ENCODE results near the gene OR2D3. TPM values are rescaled to one million over a fixed set of nuclear protein-coding genes. Genes with fewer than 3 reads are reported as not detected.
"Not testable (repeated sequence)": the region's sequence is repeated elsewhere in the genome, so short reads cannot be mapped to it uniquely, and the experiment has no call there.

Gene OR2D3
- total RNA-seq, 1 donor from 2014 or later = not detected

DNA sequence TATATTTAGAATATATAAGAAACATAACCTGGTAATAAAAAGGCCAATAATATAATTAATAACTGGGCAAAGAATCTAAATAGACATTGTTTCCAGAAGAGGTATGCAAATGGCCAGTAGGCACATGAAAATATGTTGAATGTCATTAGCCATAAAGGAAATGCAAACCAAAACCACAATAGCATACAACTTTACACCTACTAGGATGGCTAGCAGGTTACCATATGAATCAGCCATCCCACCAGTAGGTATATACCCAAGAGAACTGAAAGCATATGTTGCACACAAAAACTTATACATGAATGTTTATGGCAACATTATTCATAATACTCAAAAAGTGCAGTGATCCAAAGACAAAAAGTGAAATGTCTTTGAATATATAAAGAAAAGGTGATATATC is 25.8 kb upstream of the OR2D3 start:
- intact Hi-C loops (cut with micrococcal nuclease) = no loop called here
- no peak for ATAC-seq (ENCODE audit: low read depth)
- no peak for TF ChIP-seq CTCF (IDR thresholded peaks at IDR 0.05)
- CTCF ChIA-PET = no interaction called here
- H3K4me1 Mint-ChIP-seq = no peaks in the 10 kb centered on the region
- DNase-seq = no peak
- H3K4me3 Mint-ChIP-seq = no peak overlapping the region
- H3K36me3 Mint-ChIP-seq (ENCODE audit: low read depth) = no peaks in the 10 kb centered on the region
- H3K27ac Mint-ChIP-seq = no peak overlapping the region
- H3K27me3 Mint-ChIP-seq = peaks cover 3% of the 10 kb centered on the region
- POLR2A ChIA-PET = no interaction called here
- no peaks in the 10 kb centered on the region for H3K9me3 Mint-ChIP-seq

- Mint-ChIP-seq H3K27ac (no peak overlapping the region), H3K36me3 (ENCODE audit: low read depth) (no peaks in the 10 kb centered on the region), H3K4me3 (no peak overlapping the region), H3K4me1 (no peaks in the 10 kb centered on the region), H3K27me3 (no peaks in the 10 kb centered on the region), H3K9me3 (no peaks in the 10 kb centered on the region)
- no peak for DNase-seq
- no peak for ATAC-seq (ENCODE audit: low read depth)
- ChIA-PET POLR2A (no interaction called here), CTCF (no interaction called here)
- TF ChIP-seq CTCF (IDR thresholded peaks at IDR 0.05) = no peak
- intact Hi-C loops (cut with micrococcal nuclease) = no loop called here
These were observed 21.9 kb upstream of the OR2D3 start for GRCh38 chr11:6898911-6899310.

DNA sequence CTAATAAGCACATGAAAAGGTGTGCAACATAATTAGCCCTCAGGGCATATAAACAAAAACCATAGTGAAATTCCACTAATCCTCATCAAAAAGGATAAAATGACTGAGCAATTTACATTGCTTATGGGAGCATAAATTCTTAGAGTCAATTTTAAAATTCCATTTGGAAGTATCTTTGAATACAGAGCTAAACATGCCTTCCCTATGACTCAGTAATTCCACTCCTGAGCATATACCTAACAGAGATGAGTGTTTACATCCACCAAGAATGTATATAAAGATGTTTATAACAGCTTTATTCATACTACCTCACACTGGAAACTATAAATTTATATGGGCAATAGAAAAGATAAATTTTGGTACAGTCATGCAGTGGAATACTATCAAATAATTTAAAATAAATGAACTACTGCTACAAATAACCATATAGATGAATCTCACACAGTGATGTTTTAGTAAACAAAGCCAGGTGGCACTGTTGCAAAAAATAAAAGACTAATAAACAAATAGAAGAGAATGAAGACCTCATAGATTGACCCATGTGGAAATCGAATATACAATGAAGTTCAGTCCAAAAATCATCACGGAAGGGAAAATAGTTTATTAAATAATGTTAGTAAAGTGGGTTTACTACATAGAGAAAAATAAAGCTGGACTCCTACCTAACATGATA is 20.3 kb upstream of the OR2D3 start:
- intact Hi-C loops (cut with micrococcal nuclease) = no loop called here
- Mint-ChIP-seq H3K4me3 (no peak overlapping the region), H3K4me1 (no peaks in the 10 kb centered on the region), H3K27me3 (no peaks in the 10 kb centered on the region), H3K27ac (no peak overlapping the region), H3K36me3 (ENCODE audit: low read depth) (no peaks in the 10 kb centered on the region), H3K9me3 (no peaks in the 10 kb centered on the region)
- ChIA-PET POLR2A (no interaction called here), CTCF (no interaction called here)
- DNase-seq = no peak
- TF ChIP-seq CTCF (IDR thresholded peaks at IDR 0.05) = no peak
- ATAC-seq (ENCODE audit: low read depth) = no peak

DNA sequence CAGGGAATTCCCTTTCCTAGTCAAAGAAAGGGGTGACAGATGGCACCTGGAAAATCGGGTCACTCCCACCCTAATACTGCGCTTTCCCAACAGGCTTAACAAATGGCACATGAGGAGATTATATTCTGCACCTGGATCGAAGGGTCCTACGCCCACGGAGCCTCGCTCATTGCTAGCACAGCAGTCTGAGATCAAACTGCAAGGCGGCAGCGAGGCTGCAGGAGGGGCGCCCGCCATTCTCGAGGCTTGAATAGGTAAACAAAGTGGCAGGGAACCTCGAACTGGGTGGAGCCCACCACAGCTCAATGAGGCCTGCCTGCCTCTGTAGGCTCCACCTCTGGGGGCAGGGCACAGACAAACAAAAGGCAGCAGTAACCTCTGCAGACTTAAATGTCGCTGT is 16.0 kb upstream of the OR2D3 start:
- DNase-seq; H3K36me3 Mint-ChIP-seq (ENCODE audit: low read depth); H3K9me3 Mint-ChIP-seq; ATAC-seq (ENCODE audit: low read depth); POLR2A ChIA-PET; H3K4me3 Mint-ChIP-seq; intact Hi-C loops (cut with micrococcal nuclease); CTCF ChIA-PET; H3K27me3 Mint-ChIP-seq; H3K27ac Mint-ChIP-seq; H3K4me1 Mint-ChIP-seq: not testable (repeated sequence)

DNA sequence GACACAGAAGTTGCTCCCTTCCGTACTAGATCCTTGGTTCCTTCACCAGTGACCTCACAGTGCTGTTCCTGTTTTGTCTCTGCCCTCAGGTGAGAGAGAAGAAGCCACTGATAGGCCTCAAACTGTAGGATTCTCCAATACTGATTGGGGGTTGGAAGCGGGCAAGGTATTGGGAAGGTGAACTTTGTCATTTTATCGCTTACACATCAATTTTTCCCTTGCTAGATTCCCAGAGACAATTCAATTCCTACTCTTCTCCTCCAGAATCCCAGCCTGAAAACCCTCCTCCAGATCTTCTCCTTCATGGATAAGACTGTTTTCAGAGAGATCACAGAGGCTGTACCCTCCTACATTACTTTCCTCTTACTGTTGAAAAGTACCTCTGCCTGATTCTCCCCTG is 9.4 kb upstream of the OR2D3 start:
- Mint-ChIP-seq H3K4me3 (no peak overlapping the region), H3K9me3 (no peaks in the 10 kb centered on the region), H3K36me3 (ENCODE audit: low read depth) (no peaks in the 10 kb centered on the region), H3K4me1 (no peaks in the 10 kb centered on the region), H3K27ac (no peak overlapping the region), H3K27me3 (no peaks in the 10 kb centered on the region)
- DNase-seq (no peak), ATAC-seq (ENCODE audit: low read depth) (no peak)
- intact Hi-C loops (cut with micrococcal nuclease) = no loop called here
- POLR2A ChIA-PET = no interaction called here
- CTCF ChIA-PET = no interaction called here
- no peak for TF ChIP-seq CTCF (IDR thresholded peaks at IDR 0.05)

DNA sequence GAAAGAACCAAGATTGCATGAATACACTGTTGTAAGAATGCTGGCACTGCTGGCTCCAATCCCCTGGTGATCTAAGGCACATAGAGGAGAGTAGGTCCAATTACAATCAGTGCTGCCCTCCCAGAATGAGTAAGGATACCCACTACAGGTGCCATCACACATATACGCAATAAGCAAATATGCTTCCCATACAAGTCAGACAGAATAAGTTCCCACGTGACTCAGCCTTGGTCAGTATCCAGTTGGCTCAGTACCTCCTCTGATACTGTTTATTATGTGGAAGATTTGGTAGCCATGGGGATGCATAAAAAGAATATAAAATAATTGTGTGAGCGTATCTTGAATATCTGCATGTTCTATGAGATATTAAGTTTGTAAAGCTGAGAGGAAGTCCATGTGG is 8.9 kb upstream of the OR2D3 start:
- no peak for DNase-seq
- ATAC-seq (ENCODE audit: low read depth) = no peak
- intact Hi-C loops (cut with micrococcal nuclease) = no loop called here
- CTCF ChIA-PET = no interaction called here
- Mint-ChIP-seq H3K4me1 (no peaks in the 10 kb centered on the region), H3K36me3 (ENCODE audit: low read depth) (no peaks in the 10 kb centered on the region), H3K9me3 (no peaks in the 10 kb centered on the region), H3K4me3 (no peak overlapping the region), H3K27ac (no peak overlapping the region), H3K27me3 (no peaks in the 10 kb centered on the region)
- TF ChIP-seq CTCF (IDR thresholded peaks at IDR 0.05) = no peak
- POLR2A ChIA-PET = no interaction called here

Measured in activated B cell treated with CpG ODN at 0.5 μM for 24 hours (primary cell).